GM12892 (cell line): ENCODE measurements around the gene DCLK1.

Source experiments
- POLR2A ChIP-seq: IDR thresholded peaks from 2 replicates; pipeline ENCODE4 v1.6.1; 2011; ENCODE audit warnings: low read depth, low read length, control low read depth
- POLR2AphosphoS5 ChIP-seq: IDR thresholded peaks from 2 replicates; pipeline ENCODE4 v1.6.1; 2011; ENCODE audit warnings: low read depth, low read length, control low read depth

GRCh38 chr13:36088001-36088400 lies 43.2 kb downstream of the DCLK1 start:
- TF ChIP-seq POLR2A, result no peak
- TF ChIP-seq POLR2AphosphoS5, result no peak
